Stimulated activated naive CD8-positive, alpha-beta T cell treated with anti-CD3 and anti-CD28 coated beads, Interleukin-15, Interleukin-2, amounts not matched to agents 100 ng/mL and 50 ng/mL, for 24 hours (primary cell): ENCODE measurements around the gene OR2T2.
"Not testable (repeated sequence)": the region's sequence is repeated elsewhere in the genome, so short reads cannot be mapped to it uniquely, and the experiment has no call there.

Experiments used
- H3K27ac Mint-ChIP-seq: one replicate; pipeline ENCODE4 v1.8.0; 2021; ENCODE audit warnings: mild to moderate bottlenecking, mixed read lengths
- H3K27me3 Mint-ChIP-seq: one replicate; pipeline ENCODE4 v1.8.0; 2021; ENCODE audit warnings: mixed read lengths
- H3K36me3 Mint-ChIP-seq: one replicate; pipeline ENCODE4 v1.8.0; 2021; ENCODE audit warnings: low read depth, mixed read lengths
- H3K4me1 Mint-ChIP-seq: one replicate; pipeline ENCODE4 v1.8.0; 2021; ENCODE audit warnings: low read depth, mixed read lengths
- H3K4me3 Mint-ChIP-seq: one replicate; pipeline ENCODE4 v1.8.0; 2021; ENCODE audit warnings: mild to moderate bottlenecking, mixed read lengths
- H3K9me3 Mint-ChIP-seq: one replicate; pipeline ENCODE4 v1.8.0; 2021; ENCODE audit warnings: mixed read lengths

Gene OR2T2

GRCh38 chr1:248445399-248445798, at the start of gene OR2T2:
TSS of gene OR2T2 (plus strand) at chr1:248445637. CDS start at chr1:248452798, 7,161 bp downstream.
- not testable (repeated sequence) for H3K4me1 Mint-ChIP-seq, H3K27me3 Mint-ChIP-seq, H3K36me3 Mint-ChIP-seq, H3K4me3 Mint-ChIP-seq, H3K27ac Mint-ChIP-seq
- H3K9me3 Mint-ChIP-seq: peaks cover 11% of the 10 kb centered on the region

- H3K4me1 Mint-ChIP-seq: no peaks in the 10 kb centered on the region
- H3K4me3 Mint-ChIP-seq: no peak within 1 kb of the TSS
- H3K27me3 Mint-ChIP-seq: no peaks in the 10 kb centered on the region
- no peaks in the 10 kb centered on the region for H3K36me3 Mint-ChIP-seq
- no peak within 1 kb of the TSS for H3K27ac Mint-ChIP-seq
- peaks cover 9% of the 10 kb centered on the region for H3K9me3 Mint-ChIP-seq
These were observed 42.7 kb upstream of the OR2T2 start, which contains the start of gene OR2T1 for GRCh38 chr1:248402748-248403147. TSS of gene OR2T1 (plus strand) at chr1:248403048. CDS start at chr1:248406148, 3,100 bp downstream.

GRCh38 chr1:248404024-248404423, 41.4 kb upstream of the OR2T2 start:
- Mint-ChIP-seq H3K4me1 (no peaks in the 10 kb centered on the region), H3K9me3 (peaks cover 11% of the 10 kb centered on the region), H3K27ac (peak overlapping the region; percentile 0), H3K27me3 (no peaks in the 10 kb centered on the region), H3K4me3 (no peak overlapping the region), H3K36me3 (no peaks in the 10 kb centered on the region)

GRCh38 chr1:248406721-248407692, 38.4 kb upstream of the OR2T2 start:
- H3K4me3 Mint-ChIP-seq: no peak overlapping the region
- no peaks in the 10 kb centered on the region for H3K36me3 Mint-ChIP-seq
- H3K9me3 Mint-ChIP-seq: peaks cover 28% of the 10 kb centered on the region
- no peaks in the 10 kb centered on the region for H3K4me1 Mint-ChIP-seq
- H3K27me3 Mint-ChIP-seq: no peaks in the 10 kb centered on the region
- no peak overlapping the region for H3K27ac Mint-ChIP-seq

GRCh38 chr1:248416226-248416625, 29.2 kb upstream of the OR2T2 start:
- peaks cover 22% of the 10 kb centered on the region for H3K4me1 Mint-ChIP-seq
- peaks cover 11% of the 10 kb centered on the region for H3K36me3 Mint-ChIP-seq
- no peak overlapping the region for H3K4me3 Mint-ChIP-seq
- no peak overlapping the region for H3K27ac Mint-ChIP-seq
- peaks cover 15% of the 10 kb centered on the region for H3K9me3 Mint-ChIP-seq
- no peaks in the 10 kb centered on the region for H3K27me3 Mint-ChIP-seq

- H3K36me3 Mint-ChIP-seq: peaks cover 14% of the 10 kb centered on the region
- H3K27ac Mint-ChIP-seq: no peak overlapping the region
- peaks cover 22% of the 10 kb centered on the region for H3K4me1 Mint-ChIP-seq
- no peaks in the 10 kb centered on the region for H3K27me3 Mint-ChIP-seq
- no peak overlapping the region for H3K4me3 Mint-ChIP-seq
- H3K9me3 Mint-ChIP-seq: peaks cover 20% of the 10 kb centered on the region
These were observed 27.6 kb upstream of the OR2T2 start for GRCh38 chr1:248417854-248418253.

- Mint-ChIP-seq H3K4me1 (peaks cover 15% of the 10 kb centered on the region), H3K4me3 (no peak overlapping the region), H3K27ac (no peak overlapping the region), H3K9me3 (peaks cover 21% of the 10 kb centered on the region), H3K27me3 (no peaks in the 10 kb centered on the region), H3K36me3 (peaks cover 14% of the 10 kb centered on the region)
These were observed 24.1 kb upstream of the OR2T2 start for GRCh38 chr1:248421384-248421783.

GRCh38 chr1:248427526-248428191, 17.8 kb upstream of the OR2T2 start:
- H3K9me3 Mint-ChIP-seq, H3K4me3 Mint-ChIP-seq, H3K27ac Mint-ChIP-seq, H3K4me1 Mint-ChIP-seq, H3K27me3 Mint-ChIP-seq, H3K36me3 Mint-ChIP-seq: not testable (repeated sequence)

- not testable (repeated sequence) for H3K9me3 Mint-ChIP-seq, H3K27me3 Mint-ChIP-seq, H3K4me1 Mint-ChIP-seq, H3K36me3 Mint-ChIP-seq, H3K4me3 Mint-ChIP-seq, H3K27ac Mint-ChIP-seq
These were observed 17.3 kb upstream of the OR2T2 start for GRCh38 chr1:248428192-248428533.

GRCh38 chr1:248431683-248432082, 13.8 kb upstream of the OR2T2 start:
- H3K9me3 Mint-ChIP-seq, H3K4me1 Mint-ChIP-seq, H3K4me3 Mint-ChIP-seq, H3K27me3 Mint-ChIP-seq, H3K27ac Mint-ChIP-seq, H3K36me3 Mint-ChIP-seq: not testable (repeated sequence)

- not testable (repeated sequence) for H3K4me3 Mint-ChIP-seq
These were observed 13.2 kb upstream of the OR2T2 start for GRCh38 chr1:248432201-248432600.

GRCh38 chr1:248433811-248434415, 11.5 kb upstream of the OR2T2 start:
- not testable (repeated sequence) for H3K4me3 Mint-ChIP-seq, H3K27ac Mint-ChIP-seq, H3K9me3 Mint-ChIP-seq, H3K36me3 Mint-ChIP-seq, H3K27me3 Mint-ChIP-seq, H3K4me1 Mint-ChIP-seq

More at GRCh38 chr1:248432201-248432600, 13.2 kb upstream of the OR2T2 start:
- not testable (repeated sequence) for H3K36me3 Mint-ChIP-seq, H3K27ac Mint-ChIP-seq, H3K9me3 Mint-ChIP-seq, H3K4me1 Mint-ChIP-seq, H3K27me3 Mint-ChIP-seq

GRCh38 chr1:248434913-248435312, 10.5 kb upstream of the OR2T2 start:
- H3K36me3 Mint-ChIP-seq, H3K4me1 Mint-ChIP-seq, H3K4me3 Mint-ChIP-seq, H3K27me3 Mint-ChIP-seq, H3K9me3 Mint-ChIP-seq, H3K27ac Mint-ChIP-seq: not testable (repeated sequence)

- not testable (repeated sequence) for H3K36me3 Mint-ChIP-seq, H3K27me3 Mint-ChIP-seq, H3K27ac Mint-ChIP-seq, H3K4me3 Mint-ChIP-seq, H3K9me3 Mint-ChIP-seq, H3K4me1 Mint-ChIP-seq
These were observed 9.1 kb upstream of the OR2T2 start for GRCh38 chr1:248436303-248436702.

- H3K36me3 Mint-ChIP-seq, H3K4me1 Mint-ChIP-seq, H3K4me3 Mint-ChIP-seq, H3K27ac Mint-ChIP-seq, H3K27me3 Mint-ChIP-seq: not testable (repeated sequence)
- H3K9me3 Mint-ChIP-seq: peaks cover 11% of the 10 kb centered on the region
These were observed 6.8 kb upstream of the OR2T2 start for GRCh38 chr1:248438668-248439067.
